ENCODE data around the gene HECTD1.
"Not testable (repeated sequence)": the region's sequence is repeated elsewhere in the genome, so short reads cannot be mapped to it uniquely, and the experiment has no call there.

Gene HECTD1

GRCh38 chr14:31090883-31091764 is 116.5 kb downstream of the HECTD1 start:
- peak overlapping the region in 3 of 11 experiments; percentile 25 to 46 (median 26); a peak in 7 of 22 replicates for H3K4me2 ChIP-seq
- peak overlapping the region in 5 of 11 experiments; percentile 4 to 83 (median 69); a peak in 8 of 22 replicates for H3K27ac ChIP-seq
- no peaks in the 10 kb centered on the region for H3K27me3 ChIP-seq
- no peak overlapping the region for H3K4me3 ChIP-seq
- peak overlapping the region in 1 of 11 experiments; percentile 39; a peak in 2 of 22 replicates for H3K9ac ChIP-seq
- peak in 2 of 11 experiments; percentile 25 to 59; a peak in 3 of 22 replicates for TF ChIP-seq Cebpa-rat (IDR thresholded peaks at IDR 0.05)
- H3K36me3 ChIP-seq, result 0 out of 22 replicates have a peak, but pooled peaks cover 0 to under 1% (median 0%) of the 10 kb centered on the region in 11 experiments
- peaks cover 0 to 35% (median 4%) of the 10 kb centered on the region in 10 experiments; a peak in 9 of 20 replicates for H3K4me1 ChIP-seq
- H3K9me3 ChIP-seq (replicated peaks in 1 of 11), result no peaks in the 10 kb centered on the region; a peak in 1 of 22 replicates
- no peaks in the 10 kb centered on the region for H4K20me1 ChIP-seq

- Histone ChIP-seq H3K36me3 (peaks cover 0 to 11% (median 0%) of the 10 kb centered on the region in 11 experiments; a peak in 4 of 22 replicates), H3K4me1 (peaks cover 12 to 23% (median 20%) of the 10 kb centered on the region in 10 experiments)
- not testable (repeated sequence) for H3K4me3 ChIP-seq; H3K27me3 ChIP-seq; H4K20me1 ChIP-seq; H3K27ac ChIP-seq; H3K4me2 ChIP-seq; H3K9ac ChIP-seq; H3K9me3 ChIP-seq (replicated peaks in 1 of 11)
These were observed 121.1 kb downstream of the HECTD1 start for GRCh38 chr14:31086466-31086865.

GRCh38 chr14:31085027-31085426 is 122.6 kb downstream of the HECTD1 start:
- Histone ChIP-seq H3K27ac (no peak overlapping the region), H3K9me3 (replicated peaks in 1 of 11) (no peaks in the 10 kb centered on the region; a peak in 1 of 22 replicates), H3K4me1 (peaks cover 7 to 17% (median 13%) of the 10 kb centered on the region in 10 experiments; a peak in 19 of 20 replicates), H3K4me3 (no peak overlapping the region), H3K9ac (no peak overlapping the region), H3K27me3 (no peaks in the 10 kb centered on the region), H3K36me3 (peaks cover 0 to 22% (median 0%) of the 10 kb centered on the region in 11 experiments; a peak in 6 of 22 replicates), H4K20me1 (no peaks in the 10 kb centered on the region; a peak in 1 of 22 replicates), H3K4me2 (peak overlapping the region in 5 of 11 experiments; percentile 24 to 64 (median 45); a peak in 7 of 22 replicates)
- TF ChIP-seq Cebpa-rat (IDR thresholded peaks at IDR 0.05), result no peak

- H3K27ac ChIP-seq, result no peak overlapping the region
- no peaks in the 10 kb centered on the region for H3K27me3 ChIP-seq
- no peak overlapping the region for H3K4me3 ChIP-seq
- TF ChIP-seq Cebpa-rat (IDR thresholded peaks at IDR 0.05), result no peak
- H3K9me3 ChIP-seq (replicated peaks in 1 of 11), result no peaks in the 10 kb centered on the region; a peak in 1 of 22 replicates
- H3K36me3 ChIP-seq, result peaks cover 0 to 22% (median 0%) of the 10 kb centered on the region in 11 experiments; a peak in 6 of 22 replicates
- H3K4me1 ChIP-seq, result peaks cover 1 to 17% (median 13%) of the 10 kb centered on the region in 10 experiments; a peak in 16 of 20 replicates
- H3K4me2 ChIP-seq, result peak overlapping the region in 6 of 11 experiments; percentile 10 to 64 (median 41); a peak in 10 of 22 replicates
- peak overlapping the region in 2 of 11 experiments; percentile 1 to 42; a peak in 2 of 22 replicates for H3K9ac ChIP-seq
- no peaks in the 10 kb centered on the region; a peak in 1 of 22 replicates for H4K20me1 ChIP-seq
These were observed 123.2 kb downstream of the HECTD1 start for GRCh38 chr14:31084385-31084784.

GRCh38 chr14:31083781-31084180 is 123.8 kb downstream of the HECTD1 start:
- Histone ChIP-seq H4K20me1 (no peaks in the 10 kb centered on the region; a peak in 1 of 22 replicates), H3K4me3 (no peak overlapping the region), H3K4me1 (peaks cover 0 to 17% (median 13%) of the 10 kb centered on the region in 10 experiments; a peak in 14 of 20 replicates), H3K4me2 (peak overlapping the region in 6 of 11 experiments; percentile 10 to 64 (median 41); a peak in 9 of 22 replicates), H3K27me3 (no peaks in the 10 kb centered on the region), H3K9ac (peak overlapping the region in 1 of 11 experiments; percentile 1; a peak in 1 of 22 replicates), H3K9me3 (replicated peaks in 1 of 11) (no peaks in the 10 kb centered on the region; a peak in 1 of 22 replicates), H3K27ac (no peak overlapping the region), H3K36me3 (peaks cover 0 to 22% (median 0%) of the 10 kb centered on the region in 11 experiments; a peak in 6 of 22 replicates)
- TF ChIP-seq Cebpa-rat (IDR thresholded peaks at IDR 0.05), result no peak

GRCh38 chr14:31080484-31080883 is 127.1 kb downstream of the HECTD1 start:
- Histone ChIP-seq H3K4me2 (no peak overlapping the region), H3K4me3 (no peak overlapping the region), H3K27ac (no peak overlapping the region), H4K20me1 (no peaks in the 10 kb centered on the region; a peak in 1 of 22 replicates), H3K27me3 (no peaks in the 10 kb centered on the region), H3K9me3 (replicated peaks in 1 of 11) (peaks cover 0 to 2% (median 0%) of the 10 kb centered on the region in 11 experiments; a peak in 1 of 22 replicates), H3K36me3 (peaks cover 0 to 20% (median under 1%) of the 10 kb centered on the region in 11 experiments; a peak in 7 of 22 replicates), H3K4me1 (peaks cover 0 to 17% (median 13%) of the 10 kb centered on the region in 10 experiments; a peak in 14 of 20 replicates), H3K9ac (no peak overlapping the region)
- TF ChIP-seq Cebpa-rat (IDR thresholded peaks at IDR 0.05), result no peak

GRCh38 chr14:31080056-31080455 is 127.5 kb downstream of the HECTD1 start:
- no peak overlapping the region for H3K27ac ChIP-seq

GRCh38 chr14:31078766-31079165 is 128.8 kb downstream of the HECTD1 start:
- peaks cover 0 to 4% (median 2%) of the 10 kb centered on the region in 10 experiments; a peak in 9 of 20 replicates for H3K4me1 ChIP-seq
- no peaks in the 10 kb centered on the region for H3K27me3 ChIP-seq
- H3K27ac ChIP-seq, result no peak overlapping the region
- H3K9ac ChIP-seq, result no peak overlapping the region
- no peaks in the 10 kb centered on the region for H4K20me1 ChIP-seq
- H3K4me3 ChIP-seq, result no peak overlapping the region
- TF ChIP-seq Cebpa-rat (IDR thresholded peaks at IDR 0.05), result no peak
- no peak overlapping the region for H3K4me2 ChIP-seq
- peaks cover 0 to 23% (median 5%) of the 10 kb centered on the region in 11 experiments; a peak in 5 of 22 replicates for H3K36me3 ChIP-seq
- peaks cover 0 to 7% (median 0%) of the 10 kb centered on the region in 11 experiments; a peak in 3 of 22 replicates for H3K9me3 ChIP-seq (replicated peaks in 1 of 11)

More at GRCh38 chr14:31080056-31080455, 127.5 kb downstream of the HECTD1 start:
- Histone ChIP-seq H4K20me1 (no peaks in the 10 kb centered on the region), H3K9ac (no peak overlapping the region), H3K4me2 (no peak overlapping the region), H3K4me3 (no peak overlapping the region), H3K4me1 (peaks cover 0 to 17% (median 13%) of the 10 kb centered on the region in 10 experiments; a peak in 14 of 20 replicates), H3K9me3 (replicated peaks in 1 of 11) (peaks cover 0 to 6% (median 0%) of the 10 kb centered on the region in 11 experiments; a peak in 3 of 22 replicates), H3K36me3 (peaks cover 0 to 18% (median 4%) of the 10 kb centered on the region in 11 experiments; a peak in 7 of 22 replicates), H3K27me3 (no peaks in the 10 kb centered on the region)
- TF ChIP-seq Cebpa-rat (IDR thresholded peaks at IDR 0.05), result no peak
